ENCODE data around the gene SLC6A13. TPM values are rescaled to one million over a fixed set of nuclear protein-coding genes. Genes with fewer than 3 reads are reported as not detected.

The SLC6A13 gene
- polyA plus RNA-seq, 1 donor from 2014 or later: 1.4 TPM

GRCh38 chr12:193261-193660 is 69.4 kb downstream of the SLC6A13 start:
- H3K27ac ChIP-seq (ENCODE audit: low read length): no peak overlapping the region

GRCh38 chr12:191541-191940 is 71.1 kb downstream of the SLC6A13 start:
- H3K4me2 ChIP-seq (ENCODE audit: low read length): no peak overlapping the region
- H3K27me3 ChIP-seq (ENCODE audit: insufficient read depth, low read depth, low read length): no peaks in the 10 kb centered on the region
- H3K9me2 ChIP-seq (ENCODE audit: insufficient read depth, low read length): no peaks in the 10 kb centered on the region
- H3K36me3 ChIP-seq (ENCODE audit: insufficient read depth, low read length): no peaks in the 10 kb centered on the region
- no peak overlapping the region for H3K4me3 ChIP-seq (ENCODE audit: low read length)
- no peaks in the 10 kb centered on the region for H4K20me1 ChIP-seq (ENCODE audit: insufficient read depth)
- H2AFZ ChIP-seq (ENCODE audit: low read depth, low read length): no peak overlapping the region
- H3K9ac ChIP-seq (ENCODE audit: low read length): no peak overlapping the region
- H3F3A ChIP-seq (ENCODE audit: insufficient read depth, low read length, poor library complexity, severe bottlenecking): no peaks in the 10 kb centered on the region
- H3K27ac ChIP-seq (ENCODE audit: low read length): no peak overlapping the region
- no peaks in the 10 kb centered on the region for H3K79me2 ChIP-seq (replicated peaks; ENCODE audit: insufficient read depth, low read length)
- no peaks in the 10 kb centered on the region for H3K9me3 ChIP-seq (ENCODE audit: low read length)
- TF ChIP-seq CTCF (IDR thresholded peaks at IDR 0.05; ENCODE audit: poor library complexity, severe bottlenecking) (no peak), MXI1 (conservative IDR thresholded peaks at IDR 0.05; ENCODE audit: poor library complexity, severe bottlenecking) (no peak), POLR2AphosphoS5 (IDR thresholded peaks at IDR 0.05) (no peak), RAD21 (conservative IDR thresholded peaks at IDR 0.05) (no peak), TAF1 (IDR thresholded peaks at IDR 0.05; ENCODE audit: low read depth) (no peak), EP300 (conservative IDR thresholded peaks at IDR 0.05; ENCODE audit: poor library complexity, severe bottlenecking) (no peak), SMC3 (conservative IDR thresholded peaks at IDR 0.05; ENCODE audit: poor library complexity) (no peak)

More at GRCh38 chr12:193261-193660, 69.4 kb downstream of the SLC6A13 start:
- Histone ChIP-seq H3K9me2 (ENCODE audit: insufficient read depth, low read length) (no peaks in the 10 kb centered on the region), H3K36me3 (ENCODE audit: insufficient read depth, low read length) (no peaks in the 10 kb centered on the region), H3K9ac (ENCODE audit: low read length) (no peak overlapping the region), H2AFZ (ENCODE audit: low read depth, low read length) (no peak overlapping the region), H3K79me2 (replicated peaks; ENCODE audit: insufficient read depth, low read length) (no peaks in the 10 kb centered on the region), H4K20me1 (ENCODE audit: insufficient read depth) (no peaks in the 10 kb centered on the region), H3F3A (ENCODE audit: insufficient read depth, low read length, poor library complexity, severe bottlenecking) (no peaks in the 10 kb centered on the region), H3K9me3 (ENCODE audit: low read length) (no peaks in the 10 kb centered on the region), H3K27me3 (ENCODE audit: insufficient read depth, low read depth, low read length) (no peaks in the 10 kb centered on the region), H3K4me3 (ENCODE audit: low read length) (no peak overlapping the region), H3K4me2 (ENCODE audit: low read length) (no peak overlapping the region)
- TF ChIP-seq EZH2 (IDR thresholded peaks at IDR 0.05; ENCODE audit: borderline replicate concordance, insufficient read depth, low read length, poor library complexity, severe bottlenecking) (no peak), REST (IDR thresholded peaks at IDR 0.05; ENCODE audit: borderline replicate concordance) (no peak), SMC3 (conservative IDR thresholded peaks at IDR 0.05; ENCODE audit: poor library complexity) (no peak), CTCF (IDR thresholded peaks at IDR 0.05; ENCODE audit: poor library complexity, severe bottlenecking) (no peak), EP300 (conservative IDR thresholded peaks at IDR 0.05; ENCODE audit: poor library complexity, severe bottlenecking) (no peak), RAD21 (conservative IDR thresholded peaks at IDR 0.05) (no peak), MXI1 (conservative IDR thresholded peaks at IDR 0.05; ENCODE audit: poor library complexity, severe bottlenecking) (no peak), POLR2AphosphoS5 (IDR thresholded peaks at IDR 0.05) (no peak), TAF1 (IDR thresholded peaks at IDR 0.05; ENCODE audit: low read depth) (no peak)

Data from neural cell (in vitro differentiated cells).